WTC11 (cell line): ENCODE data around the gene KCNK4. TPM values are rescaled to one million over a fixed set of nuclear protein-coding genes. Genes with fewer than 3 reads are reported as not detected.

Source experiments
- ATAC-seq: fragments of 200-7000 bp; cut with Tn5 transposase; 2 replicates; pipeline ENCODE4 v1.10.0; 2021; ENCODE audit warnings: mild to moderate bottlenecking, moderate library complexity
- CTCF ChIA-PET: fragments of 300-600 bp; sonication (Branson Sonifier 250); formaldehyde crosslinking; loops from one replicate; lab custom pipeline; 2021; ENCODE audit warnings: antibody characterized with exemption; lab: Charles Lee
- POLR2A ChIA-PET: fragments of 350-600 bp; sonication (Branson Sonifier 250); formaldehyde crosslinking; loops from one replicate; lab custom pipeline; 2021; ENCODE audit warnings: antibody characterized with exemption; lab: Charles Lee
- DNase-seq: peaks from one replicate; pipeline ENCODE4 v3.0.0; 2021; ENCODE audit warnings: low spot score
- H3K27ac Mint-ChIP-seq: 2 replicates; pipeline ENCODE4 v1.8.0; 2021; ENCODE audit warnings: mixed read lengths
- H3K27me3 Mint-ChIP-seq: 2 replicates; pipeline ENCODE4 v1.8.0; 2021; ENCODE audit warnings: low read depth, mild to moderate bottlenecking, moderate library complexity, mixed read lengths
- H3K36me3 Mint-ChIP-seq: 2 replicates; pipeline ENCODE4 v1.8.0; 2021; ENCODE audit warnings: mixed read lengths
- H3K4me1 Mint-ChIP-seq: 2 replicates; pipeline ENCODE4 v1.8.0; 2022; ENCODE audit warnings: mixed read lengths
- H3K4me3 Mint-ChIP-seq: 2 replicates; pipeline ENCODE4 v1.8.0; 2021; ENCODE audit warnings: mild to moderate bottlenecking, moderate library complexity, mixed read lengths
- H3K9me3 Mint-ChIP-seq: 2 replicates; pipeline ENCODE4 v1.8.0; 2021; ENCODE audit warnings: mixed read lengths
- AFF4 ChIP-seq: sonication (generic); formaldehyde crosslinking; IDR thresholded peaks from 2 replicates; pipeline ENCODE4 v1.8.1; 2023; ENCODE audit warnings: mild to moderate bottlenecking, missing genetic modification reagents, borderline replicate concordance
- ATF3 ChIP-seq: sonication (generic); formaldehyde crosslinking; conservative IDR thresholded peaks from 2 replicates; pipeline ENCODE4 v1.8.1; 2022; ENCODE audit warnings: mild to moderate bottlenecking, missing genetic modification reagents
- ATF6 ChIP-seq: sonication (generic); formaldehyde crosslinking; IDR thresholded peaks from 2 replicates; pipeline ENCODE4 v1.8.1; 2023; ENCODE audit warnings: mild to moderate bottlenecking, missing genetic modification reagents
- E2F1 ChIP-seq: sonication (generic); formaldehyde crosslinking; IDR thresholded peaks from 2 replicates; pipeline ENCODE4 v1.8.0; 2022; ENCODE audit warnings: mild to moderate bottlenecking, missing genetic modification reagents
- E2F4 ChIP-seq: sonication (generic); formaldehyde crosslinking; IDR thresholded peaks from 2 replicates; pipeline ENCODE4 v1.8.1; 2022; ENCODE audit warnings: low read depth, mild to moderate bottlenecking, moderate library complexity, missing genetic modification reagents, borderline replicate concordance
- FOXP1 ChIP-seq: sonication (generic); formaldehyde crosslinking; IDR thresholded peaks from 2 replicates; pipeline ENCODE4 v1.8.0; 2022; ENCODE audit warnings: missing genetic modification reagents, mild to moderate bottlenecking, moderate library complexity, borderline replicate concordance
- GRHL2 ChIP-seq: fragments of 250-450 bp; sonication (Bioruptor Pico); IDR thresholded peaks from 2 replicates; pipeline ENCODE4 v1.8.0; 2022; ENCODE audit warnings: mild to moderate bottlenecking, moderate library complexity; ENCODE audit not compliant: insufficient replicate concordance, severe bottlenecking
- IRF1 ChIP-seq: sonication (generic); formaldehyde crosslinking; IDR thresholded peaks from 2 replicates; pipeline ENCODE4 v1.8.0; 2023; ENCODE audit warnings: missing genetic modification reagents
- MAX ChIP-seq: sonication (generic); formaldehyde crosslinking; IDR thresholded peaks from 2 replicates; pipeline ENCODE4 v1.8.0; 2022; ENCODE audit warnings: mild to moderate bottlenecking, missing genetic modification reagents
- OVOL2 ChIP-seq: fragments of 250-450 bp; sonication (Bioruptor Pico); IDR thresholded peaks from 2 replicates; pipeline ENCODE4 v1.9.0; 2021; ENCODE audit warnings: mild to moderate bottlenecking, borderline replicate concordance
- PRDM15 ChIP-seq: sonication (generic); formaldehyde crosslinking; IDR thresholded peaks from 2 replicates; pipeline ENCODE4 v1.8.0; 2022; ENCODE audit warnings: missing genetic modification reagents
- PREB ChIP-seq: sonication (generic); formaldehyde crosslinking; IDR thresholded peaks from 2 replicates; pipeline ENCODE4 v1.8.1; 2022; ENCODE audit warnings: mild to moderate bottlenecking, missing genetic modification reagents, moderate library complexity, borderline replicate concordance
- SMAD4 ChIP-seq: sonication (generic); formaldehyde crosslinking; IDR thresholded peaks from 2 replicates; pipeline ENCODE4 v1.8.0; 2022; ENCODE audit warnings: mild to moderate bottlenecking, missing genetic modification reagents
- ZNF232 ChIP-seq: sonication (generic); formaldehyde crosslinking; IDR thresholded peaks from 2 replicates; pipeline ENCODE4 v1.8.0; 2022; ENCODE audit warnings: mild to moderate bottlenecking, missing genetic modification reagents
- total RNA-seq: library from RNA; stranded (reverse); gene quantifications from 3 replicates; pipeline ENCODE4 v1.2.3, GENCODE V29; 2021

Gene KCNK4
- total RNA-seq, 1 experiment from 2014 or later = 0.74 TPM

GRCh38 chr11:64312947-64313346 lies 21.8 kb downstream of the KCNK4 start:
- peak overlapping the region; percentile 91 for H3K27ac Mint-ChIP-seq
- peaks cover 10% of the 10 kb centered on the region for H3K4me1 Mint-ChIP-seq
- peaks cover 15% of the 10 kb centered on the region for H3K36me3 Mint-ChIP-seq
- DNase-seq (no peak), ATAC-seq (no peak)
- ChIA-PET POLR2A (no interaction called here), CTCF (interaction anchor here (1.0 to 4.9 kb wide), 2 partner anchors 11 to 43 kb away, joined by 4 to 37 read pairs; no protein-coding TSS in a partner anchor)
- no peaks in the 10 kb centered on the region for H3K9me3 Mint-ChIP-seq
- H3K27me3 Mint-ChIP-seq = no peaks in the 10 kb centered on the region
- H3K4me3 Mint-ChIP-seq = no peak overlapping the region
- no peak for TF ChIP-seq AFF4
- no peak for TF ChIP-seq ATF3 (CRISPR knock-in tag)
- TF ChIP-seq GRHL2 = no peak
- TF ChIP-seq PREB (CRISPR knock-in tag) = no peak
- TF ChIP-seq IRF1 (CRISPR knock-in tag) = no peak
- TF ChIP-seq MAX (CRISPR knock-in tag) = no peak
- TF ChIP-seq SMAD4 = no peak
- no peak for TF ChIP-seq E2F4 (CRISPR knock-in tag)
- no peak for TF ChIP-seq OVOL2
- TF ChIP-seq ATF6 (CRISPR knock-in tag) = no peak
- TF ChIP-seq E2F1 (CRISPR knock-in tag) = no peak
- no peak for TF ChIP-seq FOXP1 (CRISPR knock-in tag)
- no peak for TF ChIP-seq PRDM15 (CRISPR knock-in tag)
- TF ChIP-seq ZNF232 (CRISPR knock-in tag) = no peak
